GM12878 (cell line): ENCODE results near the gene RPL10. TPM values are rescaled to one million over a fixed set of nuclear protein-coding genes. Genes with fewer than 3 reads are reported as not detected.

ENCODE experiments used
- ATAC-seq: fragments of 200-7000 bp; cut with Tn5 transposase; 3 replicates; pipeline ENCODE4 v1.9.1; 2020; ENCODE audit warnings: mild to moderate bottlenecking, moderate library complexity
- BruUV-seq: library from RNA; stranded (reverse); fragments of 400-500 nt; replicated peaks from 2 replicates; lab custom pipeline; 2021; lab: Mats Ljungman, UMichigan
- CTCF ChIA-PET: fragments of 300-600 bp; sonication (Branson Sonifier 250); formaldehyde crosslinking; extraction: SDS; loops from one replicate; lab custom pipeline; 2021; ENCODE audit warnings: inconsistent platforms; lab: Yijun Ruan, JAX
- POLR2A ChIA-PET: fragments of 350-600 bp; formaldehyde crosslinking; extraction: SDS; loops from one replicate; lab custom pipeline; 2021; ENCODE audit warnings: inconsistent platforms; lab: Charles Lee
- RAD21 ChIA-PET: fragments of 300-600 bp; sonication (Branson Sonifier 250); formaldehyde crosslinking; loops from one replicate; lab custom pipeline; 2023; ENCODE audit warnings: antibody characterized with exemption; ENCODE audit not compliant: unreplicated experiment; lab: Charles Lee
- SMC1A ChIA-PET: fragments of 300-600 bp; sonication (Branson Sonifier 250); formaldehyde crosslinking; loops from one replicate; lab custom pipeline; 2023; ENCODE audit not compliant: unreplicated experiment, uncharacterized antibody; lab: Charles Lee
- DNase-seq: peaks from one replicate; pipeline ENCODE4 v3.0.0-alpha.2; 2011; ENCODE audit warnings: low read depth, low spot score
- FAIRE-seq: peaks from 3 replicates; lab custom pipeline; 2011; peaks lifted over from hg19 to GRCh38; lab: Jason Lieb, UNC
- H2AFZ ChIP-seq: 2 replicates; pipeline ENCODE4 v1.6.0; 2011; ENCODE audit warnings: low read depth, low read length, control low read depth; ENCODE audit not compliant: control insufficient read depth
- H3K27ac ChIP-seq: 2 replicates; pipeline ENCODE4 v1.5.1; 2011; ENCODE audit warnings: control low read depth; ENCODE audit not compliant: control insufficient read depth, insufficient read depth
- H3K27me3 ChIP-seq, 2 experiments: replicated peaks in 1 of 2; 2 replicates each; pipeline versions ENCODE4 v1.6.0 to v1.6.1; 2011; ENCODE audit warnings: low read length in 1 of 2; ENCODE audit not compliant: control insufficient read depth in 2 of 2, insufficient read depth in 2 of 2
- H3K36me3 ChIP-seq, 2 experiments: 2 replicates each; pipeline ENCODE4 v1.5.1; 2011; ENCODE audit warnings: low read length in 1 of 2; ENCODE audit not compliant: control insufficient read depth in 2 of 2, insufficient read depth in 2 of 2
- H3K4me1 ChIP-seq: 2 replicates; pipeline ENCODE4 v1.6.1; 2011; ENCODE audit warnings: mild to moderate bottlenecking, low read length, moderate library complexity, mixed read lengths; ENCODE audit not compliant: control insufficient read depth, insufficient read depth
- H3K4me2 ChIP-seq: 2 replicates; pipeline ENCODE4 v1.6.0; 2011; ENCODE audit warnings: control low read depth; ENCODE audit not compliant: control insufficient read depth, insufficient read depth
- H3K4me3 ChIP-seq: fragments of 200-600 bp; sonication (generic); 2 replicates; pipeline ENCODE4 v1.5.1; 2016
- H3K79me2 ChIP-seq: 2 replicates; pipeline ENCODE4 v1.6.0; 2011; ENCODE audit warnings: low read length; ENCODE audit not compliant: control insufficient read depth, insufficient read depth
- H3K9ac ChIP-seq: 2 replicates; pipeline ENCODE4 v1.8.0; 2011; ENCODE audit warnings: low read length, control low read depth, mixed read lengths; ENCODE audit not compliant: control insufficient read depth, insufficient read depth
- H3K9me3 ChIP-seq: replicated peaks from 3 replicates; pipeline ENCODE4 v1.5.1; 2011; ENCODE audit warnings: mild to moderate bottlenecking, low read length; ENCODE audit not compliant: control insufficient read depth, insufficient read depth
- H4K20me1 ChIP-seq: 2 replicates; pipeline ENCODE4 v1.6.0; 2011; ENCODE audit not compliant: control insufficient read depth, insufficient read depth
- ATF2 ChIP-seq: IDR thresholded peaks from 2 replicates; pipeline ENCODE4 v1.6.1; 2012; ENCODE audit warnings: low read length, inconsistent platforms
- BACH1 ChIP-seq: fragments of 450-650 bp; IDR thresholded peaks from 2 replicates; pipeline ENCODE4 v1.6.1; 2017; ENCODE audit warnings: mild to moderate bottlenecking, borderline replicate concordance
- HDAC2 ChIP-seq: fragments of 200-600 bp; sonication (generic); IDR thresholded peaks from 2 replicates; pipeline ENCODE4 v1.6.1; 2017
- YY1 ChIP-seq: IDR thresholded peaks from 2 replicates; pipeline ENCODE4 v1.6.1; 2011; ENCODE audit warnings: low read depth, mild to moderate bottlenecking, low read length
- ZNF592 ChIP-seq: fragments of 450-650 bp; IDR thresholded peaks from 2 replicates; pipeline ENCODE4 v1.6.1; 2017; ENCODE audit warnings: mild to moderate bottlenecking, moderate library complexity
- WGBS: methylation state at CpG from one replicate; pipeline ENCODE4 v1.1.6; 2016; ENCODE audit warnings: low lambda C conversion rate; ENCODE audit not compliant: insufficient replicate concordance, insufficient coverage; ENCODE audit errors: missing lambda C conversion rate; 5-methylcytosine and 5-hydroxymethylcytosine counted together
- in situ Hi-C: fragments of 300-500 bp; cut with MboI; formaldehyde crosslinking; loops from 9 replicates; pipeline ENCODE4 v1.14.3; 2018; ENCODE audit warnings: mixed read lengths
- intact Hi-C: fragments of 100-400 bp; cut with micrococcal nuclease; formaldehyde crosslinking; loops from one replicate; pipeline ENCODE4 v1.14.2; 2022; ENCODE audit not compliant: unreplicated experiment
- polyA plus RNA-seq, 11 experiments: library from polyadenylated mRNA; depleted of rRNA in 4 of 11; unstranded in 6 of 11; stranded (reverse) in 5 of 11; fragments of >200 nt; fragmentation: Nextera tagmentation in 4 of 11; fragmentation: Illumina TruSeq in 1 of 11; extraction: Ambion mirVana in 4 of 11; extraction: Trizol in 1 of 11; gene quantifications; 1 replicate in 1 of 11; 2 replicates in 10 of 11; pipeline versions ENCODE4 v1.2.1 to v1.2.3, GENCODE V29; 2011 to 2016; ENCODE audit warnings: inconsistent platforms in 2 of 11, missing spikeins in 2 of 11, low read depth in 1 of 11
- total RNA-seq, 4 experiments: library from RNA; depleted of rRNA in 3 of 4; stranded (reverse); fragments of >200 nt in 3 of 4; fragmentation: Illumina TruSeq in 1 of 4; extraction: Trizol in 1 of 4; gene quantifications; 2 replicates each; pipeline versions ENCODE4 v1.2.1 to v1.2.3, GENCODE V29; 2013 to 2021

The RPL10 gene
- total and polyA plus RNA-seq, 10 of the 15 experiments (the other 5 are each of a cell fraction or from before 2014, with no cell fraction given), result 1,938 to 7,222 (median 4,494) TPM

GRCh38 chrX:154435171-154435733 is 37.1 kb downstream of the RPL10 start:
- intact Hi-C loops, result loop anchor here (5.0 kb wide), 2 partner anchors 38 to 42 kb away; partner anchors contain the start of genes LAGE3 and RPL10
- SMC1A ChIA-PET, result no interaction called here

More at GRCh38 chrX:154435171-154435733, 37.1 kb downstream of the RPL10 start:
- 88% methylated on average over 19 of the region's 19 CpGs for WGBS
- no peaks in the 10 kb centered on the region for H3K27me3 ChIP-seq
- no peaks in the 10 kb centered on the region for H3K4me1 ChIP-seq
- no peak overlapping the region for H3K9ac ChIP-seq
- H3K9me3 ChIP-seq, result no peaks in the 10 kb centered on the region; the same call in 2 of the 3 replicates
- no peak overlapping the region for H2AFZ ChIP-seq
- BruUV-seq, result no TSS peak
- no peak for FAIRE-seq
- H4K20me1 ChIP-seq, result no peaks in the 10 kb centered on the region
- TF ChIP-seq YY1 (no peak), HDAC2 (no peak), ATF2 (no peak), BACH1 (no peak), ZNF592 (no peak)
- no peak overlapping the region for H3K27ac ChIP-seq
- RAD21 ChIA-PET, result no interaction called here
- no peak overlapping the region for H3K4me2 ChIP-seq
- DNase-seq, result no peak
- no peak for ATAC-seq
- no peak overlapping the region for H3K4me3 ChIP-seq
- POLR2A ChIA-PET, result interaction anchor here (0.5 kb wide), 2 partner anchors 46 to 57 kb away, joined by 3 to 6 read pairs; no protein-coding TSS in a partner anchor
- CTCF ChIA-PET, result no interaction called here
- H3K36me3 ChIP-seq, result peaks cover 0 to 2% of the 10 kb centered on the region in 2 experiments; a peak in 1 of 4 replicates
- in situ Hi-C loops, result no loop called here
- peaks cover 21% of the 10 kb centered on the region for H3K79me2 ChIP-seq
